Measurements from ENCODE around the gene PARD3. TPM values are rescaled to one million over a fixed set of nuclear protein-coding genes. Genes with fewer than 3 reads are reported as not detected.

The PARD3 gene
- total and polyA plus RNA-seq, 10 of the 15 experiments (the other 5 are each of a cell fraction or from before 2014, with no cell fraction given), result 2.6 to 43.1 (median 13.9) TPM

GRCh38 chr10:34826221-34826620 is 11.1 kb upstream of the PARD3 start:
- in situ Hi-C loops (cut with MboI) (no loop called here), intact Hi-C loops (cut with micrococcal nuclease; ENCODE audit: unreplicated experiment) (no loop called here)
- ATAC-seq (peak; percentile 58), DNase-seq (ENCODE audit: low read depth, low spot score) (no peak), FAIRE-seq (no peak)
- TF ChIP-seq ZNF207 (IDR thresholded peaks at IDR 0.05; ENCODE audit: borderline replicate concordance) (no peak), MLLT1 (IDR thresholded peaks at IDR 0.05) (no peak), PBX3 (IDR thresholded peaks at IDR 0.05; ENCODE audit: insufficient replicate concordance, low read depth, low read length) (no peak), CTCF (IDR thresholded peaks at IDR 0.05 in 2 of 3, conservative IDR thresholded peaks at IDR 0.05 in 1 of 3; ENCODE audit: control insufficient read depth in 2 of 3, extremely low read depth in 1 of 3, insufficient read depth in 1 of 3, low read depth in 3 of 3, low read length in 3 of 3) (peak in 2 of 3 experiments; percentile 13 to 17; a peak in 1 of 6 replicates), RELB (IDR thresholded peaks at IDR 0.05; ENCODE audit: low read depth) (no peak), HCFC1 (IDR thresholded peaks at IDR 0.05; ENCODE audit: low read length) (no peak), ELK1 (IDR thresholded peaks at IDR 0.05; ENCODE audit: low read depth, low read length) (no peak)
- ChIA-PET POLR2A (no interaction called here), RAD21 (ENCODE audit: unreplicated experiment) (interaction anchor here (2.0 kb wide), 1 partner anchor 93 kb away, joined by 5 read pairs; no protein-coding TSS in a partner anchor), SMC1A (ENCODE audit: uncharacterized antibody, unreplicated experiment) (interaction anchor here (1.4 to 3.3 kb wide), 4 partner anchors 15 to 102 kb away, joined by 4 to 27 read pairs (median 6); no protein-coding TSS in a partner anchor), CTCF (interaction anchor here (0.5 to 3.9 kb wide), 3 partner anchors 68 to 160 kb away, joined by 3 to 36 read pairs (median 3); no protein-coding TSS in a partner anchor)
- Histone ChIP-seq H3K27ac (ENCODE audit: control insufficient read depth, insufficient read depth) (no peak overlapping the region), H3K4me2 (ENCODE audit: control insufficient read depth, insufficient read depth) (no peak overlapping the region), H3K9me3 (replicated peaks; ENCODE audit: control insufficient read depth, insufficient read depth, low read length) (no peaks in the 10 kb centered on the region), H4K20me1 (ENCODE audit: control insufficient read depth, insufficient read depth) (no peaks in the 10 kb centered on the region), H3K9ac (ENCODE audit: control insufficient read depth, insufficient read depth, low read length) (no peak overlapping the region), H3K36me3 (ENCODE audit: control insufficient read depth in 2 of 2, insufficient read depth in 2 of 2, low read length in 1 of 2) (no peaks in the 10 kb centered on the region), H2AFZ (ENCODE audit: control insufficient read depth, low read depth, low read length) (no peak overlapping the region), H3K4me1 (ENCODE audit: control insufficient read depth, insufficient read depth, low read length) (no peaks in the 10 kb centered on the region), H3K27me3 (replicated peaks in 1 of 2; ENCODE audit: control insufficient read depth in 2 of 2, insufficient read depth in 2 of 2, low read length in 1 of 2) (no peaks in the 10 kb centered on the region), H3K4me3 (no peak overlapping the region), H3K79me2 (ENCODE audit: control insufficient read depth, insufficient read depth, low read length) (no peaks in the 10 kb centered on the region)
- 18% methylated on average over 6 of the region's 6 CpGs for WGBS (ENCODE audit: insufficient coverage, insufficient replicate concordance, low lambda C conversion rate, missing lambda C conversion rate)
- no TSS peak for BruUV-seq (replicated peaks)

Measured in GM12878 (cell line).